Measurements from ENCODE around the gene UNC5CL.

DNA sequence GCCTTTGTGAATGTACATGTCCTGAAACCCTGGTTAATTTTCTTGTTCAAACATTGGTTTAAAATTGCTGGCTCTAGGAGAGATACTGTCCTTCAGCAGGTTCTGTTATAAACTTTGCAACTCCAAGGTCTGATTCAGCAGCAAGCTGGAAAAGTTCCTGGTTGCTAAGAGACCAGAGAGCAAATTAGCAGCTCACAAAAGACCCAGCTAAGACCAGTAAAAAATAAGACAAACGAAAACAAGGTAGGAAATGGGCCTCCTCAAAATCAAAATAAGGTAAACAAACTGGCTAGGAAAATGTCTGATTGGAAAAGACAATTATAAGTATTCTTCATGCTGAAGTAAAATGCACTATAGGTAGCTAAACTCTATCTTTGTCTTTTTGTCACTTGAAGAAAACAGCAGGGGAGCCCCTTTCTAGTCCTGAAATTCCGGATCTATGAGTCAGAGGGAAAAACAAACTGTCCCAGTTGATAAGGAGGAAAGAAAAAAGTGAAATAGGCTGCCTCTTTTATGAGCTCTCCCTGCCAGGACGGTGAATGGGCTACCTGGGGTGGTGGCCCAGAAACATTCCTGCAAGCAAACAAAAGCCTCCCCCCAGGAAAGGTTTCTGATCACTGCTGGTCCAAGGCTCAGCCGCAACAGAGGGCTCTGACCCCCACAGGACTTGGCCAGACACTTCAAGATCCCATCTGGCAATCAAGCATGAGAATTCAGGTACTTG, 41.6 kb downstream of the UNC5CL start:
- TF ChIP-seq, protein P1, sequence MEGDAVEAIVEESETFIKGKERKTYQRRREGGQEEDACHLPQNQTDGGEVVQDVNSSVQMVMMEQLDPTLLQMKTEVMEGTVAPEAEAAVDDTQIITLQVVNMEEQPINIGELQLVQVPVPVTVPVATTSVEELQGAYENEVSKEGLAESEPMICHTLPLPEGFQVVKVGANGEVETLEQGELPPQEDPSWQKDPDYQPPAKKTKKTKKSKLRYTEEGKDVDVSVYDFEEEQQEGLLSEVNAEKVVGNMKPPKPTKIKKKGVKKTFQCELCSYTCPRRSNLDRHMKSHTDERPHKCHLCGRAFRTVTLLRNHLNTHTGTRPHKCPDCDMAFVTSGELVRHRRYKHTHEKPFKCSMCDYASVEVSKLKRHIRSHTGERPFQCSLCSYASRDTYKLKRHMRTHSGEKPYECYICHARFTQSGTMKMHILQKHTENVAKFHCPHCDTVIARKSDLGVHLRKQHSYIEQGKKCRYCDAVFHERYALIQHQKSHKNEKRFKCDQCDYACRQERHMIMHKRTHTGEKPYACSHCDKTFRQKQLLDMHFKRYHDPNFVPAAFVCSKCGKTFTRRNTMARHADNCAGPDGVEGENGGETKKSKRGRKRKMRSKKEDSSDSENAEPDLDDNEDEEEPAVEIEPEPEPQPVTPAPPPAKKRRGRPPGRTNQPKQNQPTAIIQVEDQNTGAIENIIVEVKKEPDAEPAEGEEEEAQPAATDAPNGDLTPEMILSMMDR (IDR thresholded peaks at IDR 0.05) = no peak
- TF ChIP-seq EZH2 (IDR thresholded peaks at IDR 0.05; ENCODE audit: borderline replicate concordance, insufficient read depth, low read depth, low read length, poor library complexity, severe bottlenecking) = no peak
